HG03060 (cell line): Measurements from ENCODE around the gene SUPT4H1.
A peak's percentile ranks its signal among the peaks of the same experiment; 100 is the strongest.

Experiments used
- ATAC-seq: cut with Tn5 transposase; IDR thresholded peaks from one replicate; pipeline ENCODE4 v1.9.1; 2021; ENCODE audit warnings: low read depth, moderate number of reproducible peaks; ENCODE audit not compliant: unreplicated experiment

SUPT4H1 gene

GRCh38 chr17:58365185-58365979, 13.4 kb upstream of the SUPT4H1 start:
- ATAC-seq: no peak

- ATAC-seq: no peak
Observed at GRCh38 chr17:58364270-58364942, 12.4 kb upstream of the SUPT4H1 start.

- no peak for ATAC-seq
Observed at GRCh38 chr17:58363457-58364185, 11.6 kb upstream of the SUPT4H1 start.

- no peak for ATAC-seq
Observed at GRCh38 chr17:58362368-58363014, 10.5 kb upstream of the SUPT4H1 start.

- ATAC-seq: no peak
Observed at GRCh38 chr17:58360296-58361063, 8.5 kb upstream of the SUPT4H1 start.

- no peak for ATAC-seq
Observed at GRCh38 chr17:58358408-58359172, 6.6 kb upstream of the SUPT4H1 start.

- no peak for ATAC-seq
Observed at GRCh38 chr17:58357312-58358297, 5.6 kb upstream of the SUPT4H1 start.

- no peak for ATAC-seq
Observed at GRCh38 chr17:58356231-58356630, 4.2 kb upstream of the SUPT4H1 start.

GRCh38 chr17:58354541-58355216, 2.7 kb upstream of the SUPT4H1 start:
- no peak for ATAC-seq

- no peak for ATAC-seq
Observed at GRCh38 chr17:58353389-58353825, 1.4 kb upstream of the SUPT4H1 start.

GRCh38 chr17:58352596-58353388, 791 bp upstream of the SUPT4H1 start:
- no peak for ATAC-seq

GRCh38 chr17:58351182-58351581, 819 bp downstream of the SUPT4H1 start:
- no peak for ATAC-seq

- no peak for ATAC-seq
Observed at GRCh38 chr17:58348038-58348437, 4.0 kb downstream of the SUPT4H1 start.

GRCh38 chr17:58345500-58345899, 6.5 kb downstream of the SUPT4H1 start:
- no peak for ATAC-seq

- peak; percentile 25 for ATAC-seq
Observed at GRCh38 chr17:58344791-58345157, 7.2 kb downstream of the SUPT4H1 start.

- ATAC-seq: peak; percentile 75
Observed at GRCh38 chr17:58344047-58344790, 7.8 kb downstream of the SUPT4H1 start.
